ENCODE measurements around the gene MYO16.

MYO16 gene

GRCh38 chr13:109231888-109232287 is 602.5 kb downstream of the MYO16 start:
- Histone ChIP-seq H3K4me1 (ENCODE audit: control insufficient read depth in 2 of 2, insufficient read depth in 2 of 2, low read length in 2 of 2) (no peaks in the 10 kb centered on the region), H3K27me3 (ENCODE audit: control insufficient read depth in 2 of 2, insufficient read depth in 2 of 2, low read length in 2 of 2) (no peaks in the 10 kb centered on the region), H3K4me3 (ENCODE audit: low read length in 2 of 2) (no peak overlapping the region), H3K9me3 (ENCODE audit: control insufficient read depth in 2 of 2, low read length in 2 of 2) (no peaks in the 10 kb centered on the region), H3K27ac (ENCODE audit: low read depth in 2 of 2, low read length in 2 of 2) (no peak overlapping the region), H3K9ac (ENCODE audit: low read depth in 1 of 2, low read length in 2 of 2) (no peak overlapping the region), H3K36me3 (ENCODE audit: control insufficient read depth in 2 of 2, insufficient read depth in 2 of 2, low read length in 2 of 2) (no peaks in the 10 kb centered on the region)

GRCh38 chr13:109233293-109233692 is 603.9 kb downstream of the MYO16 start:
- H3K4me3 ChIP-seq (ENCODE audit: low read length in 2 of 2), result no peak overlapping the region
- H3K9ac ChIP-seq (ENCODE audit: low read depth in 1 of 2, low read length in 2 of 2), result no peak overlapping the region
- no peaks in the 10 kb centered on the region for H3K27me3 ChIP-seq (ENCODE audit: control insufficient read depth in 2 of 2, insufficient read depth in 2 of 2, low read length in 2 of 2)
- H3K36me3 ChIP-seq (ENCODE audit: control insufficient read depth in 2 of 2, insufficient read depth in 2 of 2, low read length in 2 of 2), result no peaks in the 10 kb centered on the region
- H3K9me3 ChIP-seq (ENCODE audit: control insufficient read depth in 2 of 2, low read length in 2 of 2), result no peaks in the 10 kb centered on the region
- H3K4me1 ChIP-seq (ENCODE audit: control insufficient read depth in 2 of 2, insufficient read depth in 2 of 2, low read length in 2 of 2), result no peaks in the 10 kb centered on the region
- H3K27ac ChIP-seq (ENCODE audit: low read depth in 2 of 2, low read length in 2 of 2), result no peak overlapping the region

GRCh38 chr13:109235901-109236300 is 606.5 kb downstream of the MYO16 start:
- no peaks in the 10 kb centered on the region for H3K27me3 ChIP-seq (ENCODE audit: control insufficient read depth in 2 of 2, insufficient read depth in 2 of 2, low read length in 2 of 2)
- H3K9ac ChIP-seq (ENCODE audit: low read depth in 1 of 2, low read length in 2 of 2), result no peak overlapping the region
- H3K9me3 ChIP-seq (ENCODE audit: control insufficient read depth in 2 of 2, low read length in 2 of 2), result no peaks in the 10 kb centered on the region
- no peak overlapping the region for H3K27ac ChIP-seq (ENCODE audit: low read depth in 2 of 2, low read length in 2 of 2)
- H3K4me1 ChIP-seq (ENCODE audit: control insufficient read depth in 2 of 2, insufficient read depth in 2 of 2, low read length in 2 of 2), result no peaks in the 10 kb centered on the region
- H3K36me3 ChIP-seq (ENCODE audit: control insufficient read depth in 2 of 2, insufficient read depth in 2 of 2, low read length in 2 of 2), result no peaks in the 10 kb centered on the region
- no peak overlapping the region for H3K4me3 ChIP-seq (ENCODE audit: low read length in 2 of 2)

- no peaks in the 10 kb centered on the region for H3K27me3 ChIP-seq (ENCODE audit: control insufficient read depth in 2 of 2, insufficient read depth in 2 of 2, low read length in 2 of 2)
- no peak overlapping the region for H3K27ac ChIP-seq (ENCODE audit: low read depth in 2 of 2, low read length in 2 of 2)
- no peak overlapping the region for H3K9ac ChIP-seq (ENCODE audit: low read depth in 1 of 2, low read length in 2 of 2)
- H3K4me1 ChIP-seq (ENCODE audit: control insufficient read depth in 2 of 2, insufficient read depth in 2 of 2, low read length in 2 of 2), result no peaks in the 10 kb centered on the region
- no peaks in the 10 kb centered on the region for H3K9me3 ChIP-seq (ENCODE audit: control insufficient read depth in 2 of 2, low read length in 2 of 2)
- H3K36me3 ChIP-seq (ENCODE audit: control insufficient read depth in 2 of 2, insufficient read depth in 2 of 2, low read length in 2 of 2), result no peaks in the 10 kb centered on the region
- no peak overlapping the region for H3K4me3 ChIP-seq (ENCODE audit: low read length in 2 of 2)
Measured at GRCh38 chr13:109241160-109241559, 611.7 kb downstream of the MYO16 start.

- H3K9ac ChIP-seq (ENCODE audit: low read depth in 1 of 2, low read length in 2 of 2), result no peak overlapping the region
- no peak overlapping the region for H3K4me3 ChIP-seq (ENCODE audit: low read length in 2 of 2)
- H3K4me1 ChIP-seq (ENCODE audit: control insufficient read depth in 2 of 2, insufficient read depth in 2 of 2, low read length in 2 of 2), result no peaks in the 10 kb centered on the region
- no peaks in the 10 kb centered on the region for H3K36me3 ChIP-seq (ENCODE audit: control insufficient read depth in 2 of 2, insufficient read depth in 2 of 2, low read length in 2 of 2)
- H3K27me3 ChIP-seq (ENCODE audit: control insufficient read depth in 2 of 2, insufficient read depth in 2 of 2, low read length in 2 of 2), result no peaks in the 10 kb centered on the region
- no peaks in the 10 kb centered on the region for H3K9me3 ChIP-seq (ENCODE audit: control insufficient read depth in 2 of 2, low read length in 2 of 2)
- no peak overlapping the region for H3K27ac ChIP-seq (ENCODE audit: low read depth in 2 of 2, low read length in 2 of 2)
Measured at GRCh38 chr13:109243311-109243951, 614.0 kb downstream of the MYO16 start.

- no peaks in the 10 kb centered on the region for H3K27me3 ChIP-seq (ENCODE audit: control insufficient read depth in 2 of 2, insufficient read depth in 2 of 2, low read length in 2 of 2)
- no peak overlapping the region for H3K4me3 ChIP-seq (ENCODE audit: low read length in 2 of 2)
- H3K9me3 ChIP-seq (ENCODE audit: control insufficient read depth in 2 of 2, low read length in 2 of 2), result no peaks in the 10 kb centered on the region
- no peaks in the 10 kb centered on the region for H3K36me3 ChIP-seq (ENCODE audit: control insufficient read depth in 2 of 2, insufficient read depth in 2 of 2, low read length in 2 of 2)
- no peaks in the 10 kb centered on the region for H3K4me1 ChIP-seq (ENCODE audit: control insufficient read depth in 2 of 2, insufficient read depth in 2 of 2, low read length in 2 of 2)
- no peak overlapping the region for H3K27ac ChIP-seq (ENCODE audit: low read depth in 2 of 2, low read length in 2 of 2)
- H3K9ac ChIP-seq (ENCODE audit: low read depth in 1 of 2, low read length in 2 of 2), result no peak overlapping the region
Measured at GRCh38 chr13:109244566-109244965, 615.2 kb downstream of the MYO16 start.

- no peak overlapping the region for H3K27ac ChIP-seq (ENCODE audit: low read depth in 2 of 2, low read length in 2 of 2)
- no peaks in the 10 kb centered on the region for H3K27me3 ChIP-seq (ENCODE audit: control insufficient read depth in 2 of 2, insufficient read depth in 2 of 2, low read length in 2 of 2)
- H3K4me1 ChIP-seq (ENCODE audit: control insufficient read depth in 2 of 2, insufficient read depth in 2 of 2, low read length in 2 of 2), result no peaks in the 10 kb centered on the region
- H3K9me3 ChIP-seq (ENCODE audit: control insufficient read depth in 2 of 2, low read length in 2 of 2), result no peaks in the 10 kb centered on the region
- no peaks in the 10 kb centered on the region for H3K36me3 ChIP-seq (ENCODE audit: control insufficient read depth in 2 of 2, insufficient read depth in 2 of 2, low read length in 2 of 2)
- no peak overlapping the region for H3K4me3 ChIP-seq (ENCODE audit: low read length in 2 of 2)
- H3K9ac ChIP-seq (ENCODE audit: low read depth in 1 of 2, low read length in 2 of 2), result no peak overlapping the region
Measured at GRCh38 chr13:109246001-109246400, 616.6 kb downstream of the MYO16 start.

GRCh38 chr13:109249780-109250528 is 620.5 kb downstream of the MYO16 start:
- no peak overlapping the region for H3K4me3 ChIP-seq (ENCODE audit: low read length in 2 of 2)
- no peaks in the 10 kb centered on the region for H3K9me3 ChIP-seq (ENCODE audit: control insufficient read depth in 2 of 2, low read length in 2 of 2)
- no peaks in the 10 kb centered on the region for H3K36me3 ChIP-seq (ENCODE audit: control insufficient read depth in 2 of 2, insufficient read depth in 2 of 2, low read length in 2 of 2)
- H3K9ac ChIP-seq (ENCODE audit: low read depth in 1 of 2, low read length in 2 of 2), result no peak overlapping the region
- H3K27me3 ChIP-seq (ENCODE audit: control insufficient read depth in 2 of 2, insufficient read depth in 2 of 2, low read length in 2 of 2), result no peaks in the 10 kb centered on the region
- H3K4me1 ChIP-seq (ENCODE audit: control insufficient read depth in 2 of 2, insufficient read depth in 2 of 2, low read length in 2 of 2), result no peaks in the 10 kb centered on the region
- H3K27ac ChIP-seq (ENCODE audit: low read depth in 2 of 2, low read length in 2 of 2), result no peak overlapping the region

- no peaks in the 10 kb centered on the region for H3K9me3 ChIP-seq (ENCODE audit: control insufficient read depth in 2 of 2, low read length in 2 of 2)
- no peaks in the 10 kb centered on the region for H3K36me3 ChIP-seq (ENCODE audit: control insufficient read depth in 2 of 2, insufficient read depth in 2 of 2, low read length in 2 of 2)
Measured at GRCh38 chr13:109251956-109252355, 622.5 kb downstream of the MYO16 start.

GRCh38 chr13:109253316-109253715 is 623.9 kb downstream of the MYO16 start:
- Histone ChIP-seq H3K9me3 (ENCODE audit: control insufficient read depth in 2 of 2, low read length in 2 of 2) (no peaks in the 10 kb centered on the region), H3K4me3 (ENCODE audit: low read length in 2 of 2) (no peak overlapping the region), H3K4me1 (ENCODE audit: control insufficient read depth in 2 of 2, insufficient read depth in 2 of 2, low read length in 2 of 2) (no peaks in the 10 kb centered on the region), H3K9ac (ENCODE audit: low read depth in 1 of 2, low read length in 2 of 2) (no peak overlapping the region), H3K36me3 (ENCODE audit: control insufficient read depth in 2 of 2, insufficient read depth in 2 of 2, low read length in 2 of 2) (no peaks in the 10 kb centered on the region), H3K27me3 (ENCODE audit: control insufficient read depth in 2 of 2, insufficient read depth in 2 of 2, low read length in 2 of 2) (no peaks in the 10 kb centered on the region), H3K27ac (ENCODE audit: low read depth in 2 of 2, low read length in 2 of 2) (no peak overlapping the region)

More at GRCh38 chr13:109251956-109252355, 622.5 kb downstream of the MYO16 start:
- no peak overlapping the region for H3K9ac ChIP-seq (ENCODE audit: low read depth in 1 of 2, low read length in 2 of 2)
- no peak overlapping the region for H3K27ac ChIP-seq (ENCODE audit: low read depth in 2 of 2, low read length in 2 of 2)
- H3K27me3 ChIP-seq (ENCODE audit: control insufficient read depth in 2 of 2, insufficient read depth in 2 of 2, low read length in 2 of 2), result no peaks in the 10 kb centered on the region
- H3K4me3 ChIP-seq (ENCODE audit: low read length in 2 of 2), result no peak overlapping the region
- no peaks in the 10 kb centered on the region for H3K4me1 ChIP-seq (ENCODE audit: control insufficient read depth in 2 of 2, insufficient read depth in 2 of 2, low read length in 2 of 2)

Measured in mucosa of rectum (tissue), 2 donors.